ENCODE results near the gene LAMA2. TPM values are rescaled to one million over a fixed set of nuclear protein-coding genes. Genes with fewer than 3 reads are reported as not detected.

LAMA2 gene
- total and polyA plus RNA-seq, 10 donors: 0.83 to 66.6 (median 18.8) TPM

DNA sequence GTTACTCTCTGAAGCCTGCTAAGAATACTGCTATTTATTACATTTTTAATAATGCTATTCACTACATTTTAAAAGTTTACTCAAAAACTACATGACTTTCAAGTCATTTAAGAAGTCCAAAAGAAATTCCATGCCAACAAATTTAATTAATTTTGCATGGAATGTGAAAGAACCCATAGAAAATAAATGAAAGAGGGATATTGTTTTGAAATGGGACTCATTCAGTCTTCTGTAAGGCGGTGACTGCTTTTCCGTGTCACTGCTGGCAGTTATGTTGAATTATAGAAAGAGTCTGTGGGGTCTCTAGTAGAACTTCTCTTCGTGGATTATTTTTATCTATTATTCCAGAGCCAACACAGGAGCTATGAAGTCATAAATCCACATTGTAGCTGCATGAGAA lies 211.2 kb downstream of the LAMA2 start:
- no peaks in the 10 kb centered on the region for H3K4me1 ChIP-seq
- no peaks in the 10 kb centered on the region for H3K9me3 ChIP-seq
- no peaks in the 10 kb centered on the region for H3K27me3 ChIP-seq (replicated peaks in 1 of 7)
- TF ChIP-seq, protein P1, sequence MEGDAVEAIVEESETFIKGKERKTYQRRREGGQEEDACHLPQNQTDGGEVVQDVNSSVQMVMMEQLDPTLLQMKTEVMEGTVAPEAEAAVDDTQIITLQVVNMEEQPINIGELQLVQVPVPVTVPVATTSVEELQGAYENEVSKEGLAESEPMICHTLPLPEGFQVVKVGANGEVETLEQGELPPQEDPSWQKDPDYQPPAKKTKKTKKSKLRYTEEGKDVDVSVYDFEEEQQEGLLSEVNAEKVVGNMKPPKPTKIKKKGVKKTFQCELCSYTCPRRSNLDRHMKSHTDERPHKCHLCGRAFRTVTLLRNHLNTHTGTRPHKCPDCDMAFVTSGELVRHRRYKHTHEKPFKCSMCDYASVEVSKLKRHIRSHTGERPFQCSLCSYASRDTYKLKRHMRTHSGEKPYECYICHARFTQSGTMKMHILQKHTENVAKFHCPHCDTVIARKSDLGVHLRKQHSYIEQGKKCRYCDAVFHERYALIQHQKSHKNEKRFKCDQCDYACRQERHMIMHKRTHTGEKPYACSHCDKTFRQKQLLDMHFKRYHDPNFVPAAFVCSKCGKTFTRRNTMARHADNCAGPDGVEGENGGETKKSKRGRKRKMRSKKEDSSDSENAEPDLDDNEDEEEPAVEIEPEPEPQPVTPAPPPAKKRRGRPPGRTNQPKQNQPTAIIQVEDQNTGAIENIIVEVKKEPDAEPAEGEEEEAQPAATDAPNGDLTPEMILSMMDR (IDR thresholded peaks at IDR 0.05 in 8 of 11, conservative IDR thresholded peaks at IDR 0.05 in 3 of 11): no peak
- TF ChIP-seq POLR2A (IDR thresholded peaks at IDR 0.05) (no peak), POLR2AphosphoS5 (IDR thresholded peaks at IDR 0.05) (no peak)
- DNase-seq: no peak
- no peaks in the 10 kb centered on the region for H3K36me3 ChIP-seq
- H3K4me3 ChIP-seq: no peak overlapping the region
- intact Hi-C loops (cut with DNase I; ENCODE audit: low total_unique reads): no loop called here
- WGBS, 5 donors: 56 to 63% (median 61%) methylated on average over 3 of the region's 3 CpGs
- H3K27ac ChIP-seq: no peak overlapping the region

DNA sequence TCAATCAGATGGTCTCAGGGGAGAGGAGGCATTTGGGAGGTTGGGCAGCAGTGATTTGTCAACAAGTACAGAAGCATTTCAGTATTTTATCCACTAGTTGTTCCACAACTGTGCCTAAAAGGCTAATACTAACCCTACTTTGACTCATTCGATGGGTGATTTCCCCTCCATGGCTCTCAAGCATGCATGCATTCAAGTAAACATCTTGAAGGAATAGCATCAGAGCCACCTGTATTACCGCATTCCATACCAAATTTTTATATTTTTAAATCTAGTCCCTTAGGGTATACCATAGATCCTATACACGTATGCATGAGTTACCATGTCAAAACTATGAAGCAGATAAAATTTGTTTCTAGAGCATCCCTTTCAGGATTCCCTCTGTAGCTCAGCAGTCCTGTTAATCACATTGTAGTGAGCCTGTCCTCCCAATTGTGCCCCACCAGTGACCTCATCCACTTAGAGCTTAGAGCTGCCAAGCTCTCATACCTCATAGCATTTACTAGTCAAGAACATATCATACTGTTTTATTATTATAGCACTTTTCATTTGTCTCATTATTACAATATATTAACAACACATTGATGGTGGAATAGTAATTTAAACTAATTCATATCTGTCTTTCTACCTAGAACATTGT lies 213.8 kb downstream of the LAMA2 start:
- Histone ChIP-seq H3K27ac (no peak overlapping the region), H3K36me3 (no peaks in the 10 kb centered on the region), H3K4me3 (no peak overlapping the region), H3K9me3 (no peaks in the 10 kb centered on the region), H3K27me3 (replicated peaks in 1 of 7) (no peaks in the 10 kb centered on the region), H3K4me1 (no peaks in the 10 kb centered on the region)
- intact Hi-C loops (cut with DNase I; ENCODE audit: low total_unique reads): no loop called here
- TF ChIP-seq, protein P1 (IDR thresholded peaks at IDR 0.05 in 8 of 11, conservative IDR thresholded peaks at IDR 0.05 in 3 of 11): no peak
- TF ChIP-seq POLR2AphosphoS5 (IDR thresholded peaks at IDR 0.05): no peak
- TF ChIP-seq POLR2A (IDR thresholded peaks at IDR 0.05): no peak
- WGBS, 5 donors: 74 to 90% (median 79%) methylated on average over 3 of the region's 3 CpGs
- no peak for DNase-seq

DNA sequence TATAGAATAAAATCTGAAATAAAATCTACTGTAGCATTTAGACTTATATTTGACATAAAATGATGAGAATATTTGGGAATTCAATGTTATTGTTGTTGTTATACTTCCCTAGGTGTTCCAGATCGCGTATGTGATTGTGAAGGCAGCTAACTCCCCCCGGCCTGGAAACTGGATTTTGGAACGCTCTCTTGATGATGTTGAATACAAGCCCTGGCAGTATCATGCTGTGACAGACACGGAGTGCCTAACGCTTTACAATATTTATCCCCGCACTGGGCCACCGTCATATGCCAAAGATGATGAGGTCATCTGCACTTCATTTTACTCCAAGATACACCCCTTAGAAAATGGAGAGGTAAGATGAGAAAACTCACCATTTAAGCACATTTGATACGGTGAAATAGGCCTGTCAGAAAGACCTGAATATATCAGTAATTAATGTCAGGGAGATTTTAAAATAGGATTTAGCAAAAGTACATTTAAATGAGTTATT lies 215.2 kb downstream of the LAMA2 start:
- DNase-seq: no peak
- Histone ChIP-seq H3K9me3 (no peaks in the 10 kb centered on the region), H3K27ac (no peak overlapping the region), H3K4me1 (peaks cover 0 to 3% (median 0%) of the 10 kb centered on the region in 6 donors), H3K36me3 (no peaks in the 10 kb centered on the region), H3K27me3 (replicated peaks in 1 of 7) (no peaks in the 10 kb centered on the region), H3K4me3 (no peak overlapping the region)
- intact Hi-C loops (cut with DNase I; ENCODE audit: low total_unique reads): no loop called here
- TF ChIP-seq POLR2A (IDR thresholded peaks at IDR 0.05) (no peak), POLR2AphosphoS5 (IDR thresholded peaks at IDR 0.05) (no peak)
- TF ChIP-seq, protein P1 (IDR thresholded peaks at IDR 0.05 in 8 of 11, conservative IDR thresholded peaks at IDR 0.05 in 3 of 11): no peak
- WGBS, 5 donors: 85 to 93% (median 89%) methylated on average over 9 of the region's 9 CpGs

DNA sequence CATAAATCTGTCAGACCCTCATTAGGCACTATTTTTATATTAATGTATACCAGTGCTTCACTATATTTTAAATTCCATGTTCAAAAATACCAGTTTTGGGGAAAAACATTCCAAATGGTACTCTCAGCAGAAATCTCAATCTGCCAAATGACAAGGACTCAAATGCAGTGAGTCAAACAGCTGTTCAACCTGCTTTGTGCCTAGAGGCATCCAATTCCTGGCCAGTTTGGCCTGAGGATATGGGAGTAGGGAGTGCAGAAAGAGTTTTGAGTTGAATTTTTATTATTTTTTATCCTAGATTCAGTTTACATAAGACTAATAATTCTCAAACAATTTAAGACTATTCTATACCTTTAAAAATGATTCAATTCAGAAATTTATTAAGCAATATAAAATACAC lies 216.8 kb downstream of the LAMA2 start:
- no peak for DNase-seq
- H3K27ac ChIP-seq: no peak overlapping the region

More for the DNA sequence above, 216.8 kb downstream of the LAMA2 start:
- TF ChIP-seq POLR2A (IDR thresholded peaks at IDR 0.05): no peak
- TF ChIP-seq, protein P1 (IDR thresholded peaks at IDR 0.05 in 8 of 11, conservative IDR thresholded peaks at IDR 0.05 in 3 of 11): no peak
- TF ChIP-seq POLR2AphosphoS5 (IDR thresholded peaks at IDR 0.05): no peak
- H3K4me3 ChIP-seq: no peak overlapping the region
- no peaks in the 10 kb centered on the region for H3K36me3 ChIP-seq
- H3K9me3 ChIP-seq: no peaks in the 10 kb centered on the region
- H3K4me1 ChIP-seq: peaks cover 0 to 3% (median 0%) of the 10 kb centered on the region in 6 donors
- intact Hi-C loops (cut with DNase I; ENCODE audit: low total_unique reads): no loop called here
- no peaks in the 10 kb centered on the region for H3K27me3 ChIP-seq (replicated peaks in 1 of 7)

All from spleen (tissue), 11 donors.